ENCODE measurements around the gene NBR1.

Gene NBR1

DNA sequence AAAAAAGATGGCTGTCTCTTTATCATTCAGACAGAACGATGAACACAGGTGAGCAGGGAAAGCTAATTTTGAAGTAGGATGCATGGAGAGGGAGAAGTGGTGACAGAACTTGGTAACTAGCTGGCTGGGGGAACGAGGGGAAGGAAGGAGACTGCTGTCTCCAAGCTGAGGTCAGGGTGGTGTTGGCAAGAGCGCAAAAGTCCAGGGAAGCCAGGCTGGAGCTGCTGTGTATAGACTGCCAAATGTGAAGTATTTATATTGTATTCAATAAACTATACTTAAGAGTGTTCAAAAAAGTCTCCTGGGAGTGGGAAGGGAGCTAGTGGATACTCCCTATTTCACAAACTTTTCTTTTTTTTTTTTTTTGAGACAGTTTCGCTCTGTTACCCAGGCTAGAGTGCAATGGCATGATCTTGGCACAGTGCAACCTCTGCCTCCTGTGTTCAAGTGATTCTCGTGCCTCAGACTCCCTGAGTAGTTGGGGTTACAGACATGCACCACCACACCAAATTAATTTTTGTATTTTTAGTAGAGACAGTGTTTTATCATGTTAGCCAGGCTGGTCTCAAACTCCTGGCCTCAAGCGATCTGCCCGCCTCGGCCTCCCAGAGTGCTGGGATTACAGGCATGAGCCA, 48.8 kb downstream of the NBR1 start:
- Histone ChIP-seq H3K14ac (ENCODE audit: low read length) (no peak overlapping the region), H3K4me2 (ENCODE audit: low read length) (no peak overlapping the region), H3K4me3 (ENCODE audit: low read depth, low read length) (no peak overlapping the region), H2BK120ac (ENCODE audit: insufficient read depth, low read length, poor library complexity) (no peak overlapping the region), H2AFZ (ENCODE audit: insufficient read depth, low read length, poor library complexity) (no peak overlapping the region), H3K27ac (ENCODE audit: low read depth, low read length) (no peak overlapping the region), H3K79me1 (ENCODE audit: low read length) (no peaks in the 10 kb centered on the region), H3K9ac (ENCODE audit: low read length) (no peak overlapping the region), H4K12ac (ENCODE audit: low read depth, low read length) (no peak overlapping the region), H2AK5ac (ENCODE audit: low read length) (no peak overlapping the region), H3K27me3 (ENCODE audit: insufficient read depth, low read length) (no peaks in the 10 kb centered on the region), H3K79me2 (ENCODE audit: control insufficient read depth, insufficient read depth, low read length, poor library complexity) (no peaks in the 10 kb centered on the region), H3K36me3 (ENCODE audit: control insufficient read depth in 1 of 2, insufficient read depth in 2 of 2, low read length in 2 of 2) (peaks cover 7 to 13% of the 10 kb centered on the region in 2 experiments), H4K91ac (ENCODE audit: low read depth, low read length) (no peak overlapping the region), H3K23ac (ENCODE audit: low read length) (no peak overlapping the region), H3K4ac (ENCODE audit: low read depth, low read length) (no peak overlapping the region), H2BK5ac (ENCODE audit: low read depth, low read length, poor library complexity) (no peak overlapping the region), H3K9me3 (ENCODE audit: insufficient read depth, low read depth, low read length) (no peaks in the 10 kb centered on the region), H4K8ac (ENCODE audit: low read depth, low read length) (no peak overlapping the region), H2BK12ac (ENCODE audit: low read length) (no peak overlapping the region), H3K4me1 (ENCODE audit: control insufficient read depth in 1 of 2, insufficient read depth in 2 of 2, low read length in 2 of 2) (no peaks in the 10 kb centered on the region), H3K18ac (ENCODE audit: low read length) (no peak overlapping the region)
- no CpG with 5 or more reads among the region's 8 CpGs for WGBS (ENCODE audit: extremely low coverage, insufficient coverage, insufficient read length)
- DNase-seq: no peak

GRCh38 chr17:43220511-43221125, 49.6 kb downstream of the NBR1 start:
- no peaks in the 10 kb centered on the region for H3K79me2 ChIP-seq (ENCODE audit: control insufficient read depth, insufficient read depth, low read length, poor library complexity)
- H2AFZ ChIP-seq (ENCODE audit: insufficient read depth, low read length, poor library complexity): no peak overlapping the region
- no peak overlapping the region for H3K4me3 ChIP-seq (ENCODE audit: low read depth, low read length)
- no peak overlapping the region for H3K18ac ChIP-seq (ENCODE audit: low read length)
- H3K27me3 ChIP-seq (ENCODE audit: insufficient read depth, low read length): no peaks in the 10 kb centered on the region
- H3K79me1 ChIP-seq (ENCODE audit: low read length): no peaks in the 10 kb centered on the region
- H2AK5ac ChIP-seq (ENCODE audit: low read length): no peak overlapping the region
- H3K14ac ChIP-seq (ENCODE audit: low read length): no peak overlapping the region
- no peak overlapping the region for H4K91ac ChIP-seq (ENCODE audit: low read depth, low read length)
- no peak overlapping the region for H3K4ac ChIP-seq (ENCODE audit: low read depth, low read length)
- no CpG with 5 or more reads among the region's 9 CpGs for WGBS (ENCODE audit: extremely low coverage, insufficient coverage, insufficient read length)
- no peak overlapping the region for H3K4me2 ChIP-seq (ENCODE audit: low read length)
- H3K9ac ChIP-seq (ENCODE audit: low read length): no peak overlapping the region
- no peaks in the 10 kb centered on the region for H3K4me1 ChIP-seq (ENCODE audit: control insufficient read depth in 1 of 2, insufficient read depth in 2 of 2, low read length in 2 of 2)
- no peak overlapping the region for H2BK12ac ChIP-seq (ENCODE audit: low read length)
- H3K23ac ChIP-seq (ENCODE audit: low read length): no peak overlapping the region
- no peak overlapping the region for H4K8ac ChIP-seq (ENCODE audit: low read depth, low read length)
- peaks cover 7 to 13% of the 10 kb centered on the region in 2 experiments for H3K36me3 ChIP-seq (ENCODE audit: control insufficient read depth in 1 of 2, insufficient read depth in 2 of 2, low read length in 2 of 2)
- H2BK5ac ChIP-seq (ENCODE audit: low read depth, low read length, poor library complexity): no peak overlapping the region
- no peak overlapping the region for H2BK120ac ChIP-seq (ENCODE audit: insufficient read depth, low read length, poor library complexity)
- no peak for DNase-seq
- no peak overlapping the region for H3K27ac ChIP-seq (ENCODE audit: low read depth, low read length)
- H4K12ac ChIP-seq (ENCODE audit: low read depth, low read length): no peak overlapping the region
- no peaks in the 10 kb centered on the region for H3K9me3 ChIP-seq (ENCODE audit: insufficient read depth, low read depth, low read length)

GRCh38 chr17:43224146-43224705, 53.2 kb downstream of the NBR1 start:
- H3K79me1 ChIP-seq (ENCODE audit: low read length): no peaks in the 10 kb centered on the region
- H3K9me3 ChIP-seq (ENCODE audit: insufficient read depth, low read depth, low read length): no peaks in the 10 kb centered on the region
- no peak overlapping the region for H4K12ac ChIP-seq (ENCODE audit: low read depth, low read length)
- H3K4me1 ChIP-seq (ENCODE audit: control insufficient read depth in 1 of 2, insufficient read depth in 2 of 2, low read length in 2 of 2): no peaks in the 10 kb centered on the region
- DNase-seq: no peak
- no peak overlapping the region for H3K23ac ChIP-seq (ENCODE audit: low read length)
- H3K27ac ChIP-seq (ENCODE audit: low read depth, low read length): no peak overlapping the region
- no peak overlapping the region for H3K4me2 ChIP-seq (ENCODE audit: low read length)
- no peak overlapping the region for H2BK5ac ChIP-seq (ENCODE audit: low read depth, low read length, poor library complexity)
- WGBS (ENCODE audit: extremely low coverage, insufficient coverage, insufficient read length): no CpG with 5 or more reads among the region's 7 CpGs
- H2AFZ ChIP-seq (ENCODE audit: insufficient read depth, low read length, poor library complexity): no peak overlapping the region
- no peaks in the 10 kb centered on the region for H3K27me3 ChIP-seq (ENCODE audit: insufficient read depth, low read length)
- no peak overlapping the region for H4K8ac ChIP-seq (ENCODE audit: low read depth, low read length)
- no peak overlapping the region for H2BK120ac ChIP-seq (ENCODE audit: insufficient read depth, low read length, poor library complexity)
- H2AK5ac ChIP-seq (ENCODE audit: low read length): no peak overlapping the region
- no peak overlapping the region for H3K14ac ChIP-seq (ENCODE audit: low read length)
- peaks cover 0 to 7% of the 10 kb centered on the region in 2 experiments for H3K36me3 ChIP-seq (ENCODE audit: control insufficient read depth in 1 of 2, insufficient read depth in 2 of 2, low read length in 2 of 2)
- no peak overlapping the region for H4K91ac ChIP-seq (ENCODE audit: low read depth, low read length)
- H3K9ac ChIP-seq (ENCODE audit: low read length): no peak overlapping the region
- no peaks in the 10 kb centered on the region for H3K79me2 ChIP-seq (ENCODE audit: control insufficient read depth, insufficient read depth, low read length, poor library complexity)
- H3K4me3 ChIP-seq (ENCODE audit: low read depth, low read length): no peak overlapping the region
- no peak overlapping the region for H2BK12ac ChIP-seq (ENCODE audit: low read length)
- H3K18ac ChIP-seq (ENCODE audit: low read length): no peak overlapping the region
- H3K4ac ChIP-seq (ENCODE audit: low read depth, low read length): no peak overlapping the region

DNA sequence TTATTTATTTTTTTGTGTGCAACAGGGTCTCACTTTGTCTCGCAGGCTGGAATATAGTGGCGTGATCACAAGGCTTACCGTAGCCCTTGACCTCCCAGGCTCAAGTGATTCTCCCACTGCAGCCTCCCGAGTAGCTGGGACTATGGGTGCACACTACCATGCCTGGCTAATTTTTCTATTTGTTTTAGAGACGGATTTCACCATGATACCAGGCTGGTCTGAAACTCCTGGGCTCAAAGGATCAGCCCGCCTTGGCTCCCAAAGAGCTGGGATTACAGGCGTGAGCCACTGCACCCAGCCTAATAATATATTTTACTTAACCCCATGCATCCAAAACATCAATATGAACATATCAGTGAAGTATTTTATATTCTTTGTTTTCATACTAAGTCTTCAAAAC, 55.4 kb downstream of the NBR1 start:
- H3K18ac ChIP-seq (ENCODE audit: low read length): no peak overlapping the region
- H2BK120ac ChIP-seq (ENCODE audit: insufficient read depth, low read length, poor library complexity): no peak overlapping the region
- no CpG with 5 or more reads among the region's 7 CpGs for WGBS (ENCODE audit: extremely low coverage, insufficient coverage, insufficient read length)
- H3K4me2 ChIP-seq (ENCODE audit: low read length): no peak overlapping the region
- H3K79me1 ChIP-seq (ENCODE audit: low read length): no peaks in the 10 kb centered on the region
- no peak overlapping the region for H2BK12ac ChIP-seq (ENCODE audit: low read length)
- H3K9me3 ChIP-seq (ENCODE audit: insufficient read depth, low read depth, low read length): no peaks in the 10 kb centered on the region
- H2BK5ac ChIP-seq (ENCODE audit: low read depth, low read length, poor library complexity): no peak overlapping the region
- H4K8ac ChIP-seq (ENCODE audit: low read depth, low read length): no peak overlapping the region
- no peak for DNase-seq
- no peak overlapping the region for H3K4ac ChIP-seq (ENCODE audit: low read depth, low read length)
- no peaks in the 10 kb centered on the region for H3K4me1 ChIP-seq (ENCODE audit: control insufficient read depth in 1 of 2, insufficient read depth in 2 of 2, low read length in 2 of 2)
- no peaks in the 10 kb centered on the region for H3K27me3 ChIP-seq (ENCODE audit: insufficient read depth, low read length)
- H3K4me3 ChIP-seq (ENCODE audit: low read depth, low read length): no peak overlapping the region
- H2AK5ac ChIP-seq (ENCODE audit: low read length): no peak overlapping the region
- H3K79me2 ChIP-seq (ENCODE audit: control insufficient read depth, insufficient read depth, low read length, poor library complexity): no peaks in the 10 kb centered on the region
- no peak overlapping the region for H3K9ac ChIP-seq (ENCODE audit: low read length)
- no peak overlapping the region for H4K91ac ChIP-seq (ENCODE audit: low read depth, low read length)
- H3K14ac ChIP-seq (ENCODE audit: low read length): no peak overlapping the region
- no peak overlapping the region for H4K12ac ChIP-seq (ENCODE audit: low read depth, low read length)
- H3K27ac ChIP-seq (ENCODE audit: low read depth, low read length): no peak overlapping the region
- H2AFZ ChIP-seq (ENCODE audit: insufficient read depth, low read length, poor library complexity): no peak overlapping the region
- H3K36me3 ChIP-seq (ENCODE audit: control insufficient read depth in 1 of 2, insufficient read depth in 2 of 2, low read length in 2 of 2): peaks cover 0 to 7% of the 10 kb centered on the region in 2 experiments
- H3K23ac ChIP-seq (ENCODE audit: low read length): no peak overlapping the region

All from trophoblast cell (in vitro differentiated cells and primary cell).